AG09309 (cell line): ENCODE results near the gene TRAF2.

Experiments used
- DNase-seq: peaks from one replicate; pipeline ENCODE4 v3.0.0-alpha.2; 2010; ENCODE audit warnings: low read depth
- H3K4me3 ChIP-seq: 2 replicates; pipeline ENCODE4 v1.5.1; 2011; ENCODE audit warnings: mild to moderate bottlenecking, low read depth, low read length, moderate library complexity; ENCODE audit not compliant: control insufficient read depth
- TF ChIP-seq, protein P1 (sequence below): IDR thresholded peaks from 2 replicates; pipeline ENCODE4 v1.5.1; 2011; ENCODE audit warnings: mild to moderate bottlenecking, low read depth, low read length, inconsistent platforms; ENCODE audit not compliant: insufficient read depth, control insufficient read depth; ENCODE audit errors: missing control alignments

Gene TRAF2

DNA sequence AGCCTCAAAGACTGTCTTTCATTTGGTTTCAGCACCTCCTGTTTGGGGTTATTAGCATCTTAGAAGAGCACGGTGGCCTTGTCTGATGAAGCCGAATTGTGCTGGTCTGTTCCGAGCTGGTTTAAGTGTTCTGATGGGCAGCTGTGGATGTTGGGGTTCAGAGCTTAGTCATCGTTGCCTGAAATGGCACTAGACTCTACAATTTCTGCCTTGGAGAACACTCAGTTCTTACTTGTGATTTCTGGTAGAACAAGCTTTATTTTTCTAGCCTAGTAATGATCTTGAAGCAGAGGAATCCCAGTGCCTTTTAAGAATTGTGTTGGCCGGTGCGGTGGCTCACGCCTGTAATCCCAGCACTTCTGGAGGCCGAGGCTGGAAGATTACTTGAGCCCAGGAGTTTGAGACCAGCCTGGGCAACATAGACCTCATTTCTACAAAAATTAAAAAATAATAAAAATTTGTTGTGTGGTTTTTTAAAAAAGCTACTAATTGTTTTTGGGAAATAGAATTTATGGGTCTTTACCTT lies 50.4 kb downstream of the TRAF2 start:
- TF ChIP-seq, protein P1, sequence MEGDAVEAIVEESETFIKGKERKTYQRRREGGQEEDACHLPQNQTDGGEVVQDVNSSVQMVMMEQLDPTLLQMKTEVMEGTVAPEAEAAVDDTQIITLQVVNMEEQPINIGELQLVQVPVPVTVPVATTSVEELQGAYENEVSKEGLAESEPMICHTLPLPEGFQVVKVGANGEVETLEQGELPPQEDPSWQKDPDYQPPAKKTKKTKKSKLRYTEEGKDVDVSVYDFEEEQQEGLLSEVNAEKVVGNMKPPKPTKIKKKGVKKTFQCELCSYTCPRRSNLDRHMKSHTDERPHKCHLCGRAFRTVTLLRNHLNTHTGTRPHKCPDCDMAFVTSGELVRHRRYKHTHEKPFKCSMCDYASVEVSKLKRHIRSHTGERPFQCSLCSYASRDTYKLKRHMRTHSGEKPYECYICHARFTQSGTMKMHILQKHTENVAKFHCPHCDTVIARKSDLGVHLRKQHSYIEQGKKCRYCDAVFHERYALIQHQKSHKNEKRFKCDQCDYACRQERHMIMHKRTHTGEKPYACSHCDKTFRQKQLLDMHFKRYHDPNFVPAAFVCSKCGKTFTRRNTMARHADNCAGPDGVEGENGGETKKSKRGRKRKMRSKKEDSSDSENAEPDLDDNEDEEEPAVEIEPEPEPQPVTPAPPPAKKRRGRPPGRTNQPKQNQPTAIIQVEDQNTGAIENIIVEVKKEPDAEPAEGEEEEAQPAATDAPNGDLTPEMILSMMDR, result no peak
- H3K4me3 ChIP-seq, result no peak overlapping the region
- DNase-seq, result no peak

DNA sequence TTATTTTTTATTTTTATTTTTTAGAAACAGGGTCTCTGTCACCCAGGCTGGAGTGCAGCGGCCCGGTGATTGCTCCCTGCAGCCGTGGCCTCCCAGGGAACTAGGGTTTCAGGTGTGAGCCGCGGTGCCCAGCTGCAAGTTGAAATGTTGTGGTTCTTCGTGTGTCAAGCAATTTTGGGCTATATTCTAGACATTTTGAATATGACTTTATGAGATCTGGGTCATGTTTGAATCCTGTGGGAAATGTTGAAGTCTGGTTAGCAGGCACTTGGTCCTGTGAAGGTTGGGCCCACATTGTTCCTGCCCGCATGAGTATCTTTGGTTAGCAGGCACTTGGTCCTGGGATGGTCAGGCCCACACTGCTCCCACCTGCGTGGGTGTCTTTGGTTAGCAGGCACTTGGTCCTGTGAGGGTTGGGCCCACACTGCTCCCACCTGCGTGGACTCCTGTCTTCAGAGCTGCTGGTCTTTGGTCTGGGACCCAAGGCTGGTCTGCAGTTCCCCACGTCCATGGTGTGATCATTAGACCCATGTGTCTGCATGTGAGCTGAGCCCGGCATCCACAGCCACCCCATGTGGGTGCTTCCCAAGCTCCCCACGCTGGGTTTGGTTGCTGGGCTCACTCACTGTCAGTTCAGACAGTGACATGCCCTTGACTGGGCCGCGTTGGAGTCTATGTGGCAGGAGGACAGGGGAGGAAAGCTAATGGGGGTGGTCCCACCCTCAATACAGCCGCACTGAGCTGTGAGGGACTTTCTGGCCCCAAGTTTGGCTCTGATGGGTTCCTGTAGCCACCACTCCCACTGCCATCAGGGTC lies 51.1 kb downstream of the TRAF2 start:
- no peak overlapping the region for H3K4me3 ChIP-seq
- TF ChIP-seq, protein P1, result no peak
- DNase-seq, result no peak

DNA sequence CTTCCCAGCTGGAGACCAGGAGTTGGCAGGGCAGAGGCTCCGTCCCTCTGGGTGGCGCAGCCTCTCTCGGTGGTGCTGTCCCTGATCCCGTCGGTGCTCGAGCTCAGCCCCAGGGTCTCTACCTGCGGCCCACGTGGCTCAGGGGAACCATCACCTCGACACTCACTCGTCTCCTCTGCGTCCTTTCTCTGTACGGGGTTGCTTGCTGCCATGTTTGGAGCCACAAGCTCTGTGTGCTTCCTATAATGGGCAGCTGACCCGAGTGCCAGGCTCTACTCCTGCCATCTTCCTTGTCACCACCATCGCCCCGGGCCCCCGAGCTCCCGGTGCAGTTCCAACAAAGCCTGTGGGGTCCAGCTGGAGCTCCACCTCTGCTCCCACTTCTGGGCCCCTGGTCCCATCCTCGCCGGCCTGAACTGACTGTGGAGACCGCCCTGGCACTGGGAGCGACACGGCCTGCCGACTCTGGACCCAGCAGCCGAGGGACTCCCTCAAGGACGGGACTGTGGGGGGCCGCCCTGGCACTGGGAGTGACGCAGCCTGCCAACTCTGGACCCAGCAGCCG lies 53.2 kb downstream of the TRAF2 start:
- H3K4me3 ChIP-seq, result no peak overlapping the region
- no peak for DNase-seq
- TF ChIP-seq, protein P1, result no peak

DNA sequence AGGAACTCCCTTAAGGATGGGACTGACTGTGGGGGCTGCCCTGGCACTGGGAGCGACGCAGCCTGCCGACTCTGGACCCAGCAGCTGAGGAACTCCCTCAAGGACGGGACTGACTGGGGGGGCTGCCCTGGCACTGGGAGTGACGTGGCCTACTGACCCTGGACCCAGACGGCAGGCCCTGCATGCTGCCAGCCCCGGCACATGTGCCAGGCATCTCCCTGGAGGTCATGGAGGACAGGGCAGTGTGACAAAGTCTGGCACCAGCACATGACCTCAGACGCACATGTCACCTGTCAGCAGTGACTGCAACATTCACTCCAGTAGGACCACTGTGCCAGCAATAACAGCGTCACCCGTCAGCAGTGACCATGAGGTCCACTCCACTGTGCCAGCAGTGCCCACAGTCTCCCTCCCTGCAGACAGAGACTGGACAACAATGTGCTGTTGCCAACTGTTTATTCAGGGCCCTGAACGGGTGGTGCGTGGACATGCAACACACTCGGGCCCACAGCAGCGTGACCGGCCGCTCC lies 53.7 kb downstream of the TRAF2 start:
- no peak for DNase-seq

DNA sequence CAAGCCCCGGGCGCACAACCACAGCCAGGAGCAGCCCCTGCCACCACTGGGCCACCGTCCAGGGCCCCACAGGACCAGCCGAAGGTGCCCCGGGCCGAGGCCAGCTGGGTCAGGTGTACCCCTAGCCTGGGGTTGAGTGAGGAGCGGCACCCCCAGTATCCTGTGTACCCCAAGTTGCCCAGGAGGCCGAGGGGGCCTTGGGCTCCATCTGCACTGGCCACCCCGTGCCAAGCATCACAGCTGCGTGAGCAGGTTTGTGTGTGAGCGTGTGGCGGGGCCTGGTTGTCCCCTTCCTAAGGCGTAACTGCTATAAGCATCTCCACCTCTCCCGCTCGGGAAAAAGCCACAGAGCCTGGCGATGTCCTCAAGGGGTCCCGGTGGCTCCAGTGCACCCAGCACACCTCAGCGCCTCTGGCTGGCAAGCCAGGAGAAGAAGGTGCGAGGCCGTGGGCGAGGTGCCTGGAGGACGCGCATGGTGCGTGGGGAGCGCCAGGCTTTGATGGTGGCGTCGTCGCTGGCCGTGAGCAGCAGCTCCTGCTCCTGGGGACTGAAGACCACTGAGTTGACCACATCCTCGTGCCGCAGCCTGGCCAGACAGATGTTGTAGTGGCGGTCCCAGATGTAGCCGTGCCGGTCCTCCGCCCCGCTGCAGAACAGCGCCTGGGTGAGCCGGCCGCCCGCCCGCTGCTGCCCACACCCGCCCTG lies 54.4 kb downstream of the TRAF2 start:
- TF ChIP-seq, protein P1, result no peak
- H3K4me3 ChIP-seq, result no peak overlapping the region
- DNase-seq, result no peak

More for the DNA sequence above, 53.7 kb downstream of the TRAF2 start:
- TF ChIP-seq, protein P1, result no peak
- no peak overlapping the region for H3K4me3 ChIP-seq

DNA sequence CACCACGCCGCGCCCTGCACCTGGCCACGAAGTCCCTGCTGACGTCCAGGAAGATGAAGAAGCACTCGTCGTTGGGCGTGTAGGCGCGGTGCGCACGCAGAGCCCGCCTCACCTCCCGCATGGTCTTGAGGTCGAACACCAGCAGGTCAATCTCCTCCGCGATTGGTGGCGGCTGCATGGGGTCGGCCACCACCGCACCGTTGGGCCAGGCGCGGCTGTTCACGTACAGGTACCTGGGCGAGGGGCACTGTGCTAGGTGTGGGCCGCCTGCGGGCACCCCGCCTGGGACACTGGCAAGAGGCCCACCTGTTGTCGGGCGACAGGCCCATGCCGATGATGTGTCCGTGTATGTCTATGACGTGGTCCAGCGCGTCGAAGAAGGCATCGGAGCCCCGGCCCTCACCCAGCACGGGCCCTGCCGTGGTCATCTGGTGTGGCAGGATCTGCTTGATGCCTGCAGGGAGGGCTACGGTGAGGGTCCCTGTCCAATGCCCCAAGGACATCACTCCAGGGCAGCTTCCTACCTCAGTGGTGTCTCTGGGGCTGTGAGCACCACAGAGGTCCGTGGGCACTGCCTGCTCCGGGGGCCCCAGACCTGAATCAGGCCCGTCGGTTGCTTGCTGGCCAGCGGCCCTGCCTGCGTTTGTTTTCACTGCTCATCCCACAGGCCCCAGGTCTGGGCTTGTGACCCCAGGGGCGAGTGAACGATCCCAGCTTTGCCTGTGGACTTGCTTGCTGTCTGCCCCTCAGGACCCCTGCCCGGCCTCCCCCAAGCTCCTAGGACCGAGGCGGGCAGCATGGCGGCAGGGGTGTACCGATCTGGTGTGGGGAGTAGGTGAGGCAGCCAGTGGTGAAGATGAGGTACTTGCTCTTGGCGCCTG lies 55.2 kb downstream of the TRAF2 start:
- TF ChIP-seq, protein P1, result no peak
- H3K4me3 ChIP-seq, result no peak overlapping the region
- DNase-seq, result no peak
